HG02623 (cell line): ENCODE data around the gene PKDCC.

ENCODE experiments used
- ATAC-seq: cut with Tn5 transposase; IDR thresholded peaks from one replicate; pipeline ENCODE4 v1.9.1; 2021; ENCODE audit warnings: moderate library complexity; ENCODE audit not compliant: unreplicated experiment

The PKDCC gene

GRCh38 chr2:42086500-42086953, 38.7 kb downstream of the PKDCC start:
- no peak for ATAC-seq

GRCh38 chr2:42087137-42087856, 39.5 kb downstream of the PKDCC start:
- no peak for ATAC-seq

DNA sequence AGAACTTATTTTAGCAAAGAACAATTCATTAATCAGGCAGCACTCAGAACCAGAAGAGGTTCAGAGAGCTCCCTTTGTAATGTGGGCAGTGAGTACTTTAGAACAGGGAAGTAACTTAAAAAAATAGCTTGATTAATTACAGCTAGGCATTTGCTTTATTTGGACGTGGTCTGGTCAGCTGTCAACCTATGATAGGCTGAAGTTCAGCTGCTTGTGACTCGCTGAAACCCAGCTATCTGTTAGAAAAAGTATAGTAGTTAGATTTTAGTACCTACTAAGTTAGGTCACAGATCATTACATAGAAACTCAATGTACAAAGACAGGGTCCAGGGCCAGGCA, 40.0 kb downstream of the PKDCC start:
- no peak for ATAC-seq

DNA sequence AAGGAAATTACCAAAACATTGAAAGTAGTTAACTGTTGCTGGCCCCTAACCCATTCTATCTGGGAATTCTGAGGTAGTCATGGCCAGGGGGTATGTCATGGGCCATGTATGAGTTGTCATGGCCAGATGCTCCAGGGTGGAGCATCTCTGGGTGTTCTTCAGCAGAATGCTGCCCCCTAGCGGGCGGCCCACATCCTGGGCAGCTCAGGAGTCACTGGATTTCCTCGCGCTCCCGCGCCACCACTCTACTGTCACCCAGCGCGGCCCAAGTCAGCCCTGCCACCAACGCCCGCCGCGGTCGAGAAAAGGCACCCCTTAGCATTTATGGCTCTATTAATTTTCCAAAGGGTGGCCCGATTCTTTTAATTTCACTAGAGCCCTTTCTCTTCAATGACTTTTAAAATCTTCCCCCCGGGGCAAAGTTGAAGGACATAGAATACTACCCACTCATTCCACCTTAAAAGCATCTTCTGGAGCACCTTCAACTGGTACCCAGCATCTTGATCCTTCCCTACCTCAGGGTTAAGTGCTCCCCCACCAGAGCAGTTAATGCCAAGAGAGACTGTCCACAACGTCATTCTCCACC, 41.6 kb downstream of the PKDCC start:
- ATAC-seq: peak; percentile 88

GRCh38 chr2:42090216-42090615, 42.4 kb downstream of the PKDCC start:
- ATAC-seq: no peak

DNA sequence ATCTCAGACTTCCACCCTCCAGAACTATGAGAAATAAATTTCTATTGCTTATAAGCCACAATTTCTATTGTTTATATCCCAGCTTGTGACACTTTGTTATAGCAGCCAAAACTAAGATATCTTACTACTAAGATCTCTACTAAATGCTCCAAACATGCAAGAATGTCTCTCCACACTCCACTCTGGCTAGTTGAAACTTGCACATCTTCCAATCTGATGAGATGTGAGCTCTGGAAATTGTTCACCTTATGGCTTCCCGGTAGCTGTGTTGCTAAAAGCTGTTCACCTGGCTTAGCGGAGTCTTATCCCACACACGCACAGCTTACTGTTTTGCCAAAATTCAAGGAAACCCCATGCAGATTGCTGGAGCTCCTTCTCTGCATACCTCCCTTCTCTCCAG, 43.9 kb downstream of the PKDCC start:
- ATAC-seq: no peak

DNA sequence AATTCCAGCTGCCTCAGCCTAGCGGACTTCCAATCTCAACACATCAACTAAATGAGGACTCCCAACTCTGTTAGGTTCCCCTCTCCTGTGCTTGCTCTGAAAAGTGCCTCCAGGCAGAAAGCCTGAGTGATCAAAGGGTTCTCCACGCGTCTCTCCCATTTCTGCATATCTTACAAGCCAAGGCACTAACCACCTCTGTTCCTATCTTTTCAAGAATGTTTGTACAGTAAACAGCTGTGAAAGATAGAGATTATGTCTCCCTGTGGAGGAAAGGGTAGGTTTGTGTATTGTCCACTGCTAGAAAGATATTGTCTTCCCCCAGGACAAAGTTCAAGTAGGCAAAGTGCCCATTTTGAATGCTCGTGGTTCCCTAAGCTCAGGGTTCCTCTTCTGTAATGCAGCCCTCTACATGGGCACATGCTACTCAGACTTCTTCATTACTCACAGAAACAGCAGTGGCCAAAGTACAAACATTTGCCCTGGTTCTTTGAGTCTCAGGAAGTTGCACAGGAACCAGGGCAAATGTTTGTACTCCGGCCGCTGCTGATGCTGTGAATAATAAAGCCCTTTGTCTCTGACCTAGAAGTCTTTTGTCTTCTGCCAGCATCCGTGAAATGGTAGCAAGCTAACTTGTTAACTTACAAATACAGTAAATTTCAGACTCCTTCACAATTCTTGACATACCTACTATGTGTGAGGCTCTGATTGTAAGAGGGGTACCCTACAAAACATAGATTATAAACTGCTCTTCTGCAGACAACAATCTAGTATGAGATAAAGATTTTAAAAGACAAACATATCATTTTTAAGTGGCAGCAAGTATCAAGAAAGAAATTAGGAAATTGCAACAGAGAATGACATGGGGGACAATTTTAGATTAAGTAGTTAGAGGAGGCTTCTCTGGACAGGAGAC, 44.5 kb downstream of the PKDCC start:
- ATAC-seq: no peak

GRCh38 chr2:42094114-42094513, 46.3 kb downstream of the PKDCC start:
- no peak for ATAC-seq

DNA sequence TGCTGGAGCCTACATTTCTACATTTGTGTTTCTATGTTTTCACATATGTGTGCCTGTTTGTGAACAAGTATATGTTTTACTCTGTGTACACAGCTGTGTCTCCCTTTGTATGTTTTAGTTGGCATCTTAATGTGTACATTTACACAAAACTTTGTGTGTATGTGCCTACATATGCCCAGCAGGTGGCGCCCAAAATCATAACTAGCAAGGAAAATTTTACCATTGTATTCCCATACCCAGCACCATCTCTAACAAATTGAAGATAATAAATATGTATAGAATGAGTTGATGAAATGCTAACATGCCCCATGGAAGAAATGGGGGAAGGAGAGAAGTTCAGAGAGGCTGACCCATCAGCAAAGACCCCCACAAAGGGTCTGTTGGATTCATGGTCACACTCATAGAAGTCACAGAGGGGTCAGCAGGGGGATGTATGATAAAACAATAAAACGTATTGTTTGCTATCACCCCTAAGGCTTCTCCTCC, 48.1 kb downstream of the PKDCC start:
- no peak for ATAC-seq

DNA sequence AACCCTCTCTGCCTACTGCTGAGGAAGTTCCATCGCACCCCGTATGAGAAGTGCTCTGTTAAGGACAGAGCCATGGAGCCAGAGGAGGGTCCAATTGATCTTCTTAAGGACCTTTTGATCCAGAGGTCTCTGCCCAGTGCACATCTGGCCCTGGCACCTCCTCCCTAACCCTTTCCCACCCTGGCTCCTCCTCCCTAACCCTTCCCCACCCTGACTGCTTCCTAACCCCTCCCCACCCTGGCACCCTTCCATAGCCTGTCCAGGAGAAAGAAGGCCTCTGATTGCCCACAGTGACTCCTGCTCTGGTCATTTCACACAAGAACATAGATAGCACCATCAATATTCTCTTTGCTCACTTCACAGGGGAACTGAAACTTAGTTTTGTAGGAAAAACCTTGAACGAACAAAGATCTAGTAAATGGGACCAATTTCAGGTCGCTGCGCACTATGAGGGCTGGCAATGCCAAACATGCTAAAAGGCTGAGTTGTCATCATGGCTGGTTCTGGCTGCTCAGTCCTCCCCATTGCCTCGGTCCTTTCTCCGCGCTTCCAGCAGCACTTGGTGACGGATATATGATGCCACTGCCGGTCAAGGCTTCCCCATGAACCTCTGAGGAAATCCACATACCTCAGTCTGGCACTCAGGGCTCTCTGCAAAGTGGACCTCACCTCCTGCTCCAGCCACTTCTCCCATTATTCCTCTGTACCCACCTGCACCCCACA, 49.2 kb downstream of the PKDCC start:
- ATAC-seq: peak; percentile 40

- ATAC-seq: no peak
Measured at GRCh38 chr2:42098571-42099437, 51.0 kb downstream of the PKDCC start.

DNA sequence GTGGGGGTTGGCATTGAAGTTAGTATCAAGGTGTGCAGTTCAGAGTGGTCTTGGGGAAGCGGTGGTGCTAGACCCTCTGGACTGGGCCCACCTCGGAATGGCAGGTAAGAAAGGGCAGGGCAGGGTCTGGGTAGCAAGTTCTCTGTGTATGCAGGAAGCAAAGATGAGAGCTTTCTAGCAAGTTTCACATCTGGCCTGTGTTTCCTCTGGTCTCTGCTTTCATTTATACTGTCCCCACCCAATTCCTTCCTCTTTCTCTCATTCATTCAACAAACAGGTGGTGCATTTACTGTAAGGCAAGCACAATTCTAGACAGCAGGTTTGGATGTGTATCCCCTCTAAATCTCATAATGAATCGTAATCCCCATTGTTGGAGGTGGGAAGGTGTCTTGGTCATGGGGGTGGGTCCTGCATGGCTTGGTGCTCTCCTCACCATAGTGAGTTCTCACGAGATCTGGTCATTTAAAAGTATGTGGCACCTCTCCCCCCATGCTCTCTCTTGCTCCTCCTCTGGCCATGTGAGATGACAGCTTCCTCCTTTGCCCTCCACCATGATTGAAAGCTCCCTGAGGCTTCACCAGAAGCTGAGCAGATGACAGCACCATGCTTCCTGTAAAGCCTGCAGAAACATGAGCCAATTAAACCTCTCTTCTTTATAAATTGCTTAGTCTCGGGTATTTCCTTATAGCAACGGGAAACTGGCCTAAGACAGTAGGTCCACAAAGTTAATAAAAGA, 51.8 kb downstream of the PKDCC start:
- no peak for ATAC-seq

GRCh38 chr2:42100683-42101205, 52.9 kb downstream of the PKDCC start:
- no peak for ATAC-seq

DNA sequence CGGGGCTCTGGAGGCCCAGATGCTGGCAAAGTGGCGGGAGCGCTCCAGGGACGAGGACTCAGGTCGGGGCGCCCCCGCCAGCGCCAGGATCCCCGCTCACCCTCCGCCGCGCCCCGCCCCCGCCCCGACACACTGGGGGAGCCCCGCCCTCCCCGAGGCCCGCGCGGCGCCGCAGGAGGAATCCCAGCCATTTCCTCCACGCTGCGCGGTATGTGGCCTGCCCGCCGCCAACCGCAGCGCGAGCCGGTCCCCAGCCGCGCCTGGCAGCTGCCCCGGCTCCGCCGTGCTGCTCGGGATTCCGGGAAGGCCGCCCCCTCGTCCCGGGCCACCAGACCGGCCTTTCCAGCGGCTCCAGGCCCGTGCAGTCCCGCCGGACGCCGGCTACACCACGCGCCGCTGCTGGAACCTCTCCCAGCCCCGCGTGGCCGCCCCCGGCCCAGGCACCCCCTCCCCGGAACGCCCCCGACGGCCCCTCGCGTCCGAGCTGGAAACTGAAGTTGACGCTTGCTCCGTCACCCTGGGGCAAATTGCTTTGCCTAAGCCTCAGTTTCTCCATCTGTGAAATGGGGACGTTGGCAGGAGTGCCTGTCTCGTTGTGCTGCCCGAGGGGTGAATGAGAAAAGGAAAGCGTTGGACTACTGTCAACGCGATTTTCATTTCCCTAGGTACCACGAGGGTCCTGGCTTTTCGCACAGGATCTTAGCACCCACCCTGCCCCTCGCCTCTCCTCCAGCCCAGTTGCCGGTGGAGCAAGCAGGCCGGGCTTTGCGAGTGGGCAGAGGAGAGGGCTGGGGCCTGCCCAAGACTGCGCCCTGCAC, 53.6 kb downstream of the PKDCC start:
- no peak for ATAC-seq

DNA sequence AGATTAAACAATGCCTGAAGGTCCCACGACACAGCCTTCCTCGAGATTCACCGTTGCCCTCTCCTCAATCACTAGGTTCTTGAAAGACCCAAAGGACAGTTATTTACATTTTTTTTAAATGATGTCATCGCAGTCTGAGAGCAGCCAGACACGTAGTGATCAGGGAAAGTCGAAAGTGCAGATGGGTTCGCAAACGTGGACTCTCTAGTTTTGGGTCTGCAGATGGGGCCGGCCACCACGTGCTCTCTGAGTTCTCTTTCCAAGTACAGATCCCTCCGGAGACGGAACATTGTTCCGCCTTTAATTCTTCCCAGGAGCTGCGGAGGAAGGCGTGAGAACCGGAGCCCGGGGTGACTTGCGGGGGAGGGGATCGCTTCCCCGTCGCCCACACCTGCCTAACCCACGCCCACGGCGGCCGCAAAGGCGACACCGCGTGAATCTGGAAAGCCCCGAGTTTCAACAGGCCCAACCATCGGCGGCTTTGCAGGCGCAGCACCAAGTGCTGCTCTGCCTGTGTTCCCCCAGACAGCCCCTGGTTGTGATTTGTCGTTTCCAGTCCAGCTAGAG, 54.3 kb downstream of the PKDCC start:
- peak; percentile 58 for ATAC-seq

DNA sequence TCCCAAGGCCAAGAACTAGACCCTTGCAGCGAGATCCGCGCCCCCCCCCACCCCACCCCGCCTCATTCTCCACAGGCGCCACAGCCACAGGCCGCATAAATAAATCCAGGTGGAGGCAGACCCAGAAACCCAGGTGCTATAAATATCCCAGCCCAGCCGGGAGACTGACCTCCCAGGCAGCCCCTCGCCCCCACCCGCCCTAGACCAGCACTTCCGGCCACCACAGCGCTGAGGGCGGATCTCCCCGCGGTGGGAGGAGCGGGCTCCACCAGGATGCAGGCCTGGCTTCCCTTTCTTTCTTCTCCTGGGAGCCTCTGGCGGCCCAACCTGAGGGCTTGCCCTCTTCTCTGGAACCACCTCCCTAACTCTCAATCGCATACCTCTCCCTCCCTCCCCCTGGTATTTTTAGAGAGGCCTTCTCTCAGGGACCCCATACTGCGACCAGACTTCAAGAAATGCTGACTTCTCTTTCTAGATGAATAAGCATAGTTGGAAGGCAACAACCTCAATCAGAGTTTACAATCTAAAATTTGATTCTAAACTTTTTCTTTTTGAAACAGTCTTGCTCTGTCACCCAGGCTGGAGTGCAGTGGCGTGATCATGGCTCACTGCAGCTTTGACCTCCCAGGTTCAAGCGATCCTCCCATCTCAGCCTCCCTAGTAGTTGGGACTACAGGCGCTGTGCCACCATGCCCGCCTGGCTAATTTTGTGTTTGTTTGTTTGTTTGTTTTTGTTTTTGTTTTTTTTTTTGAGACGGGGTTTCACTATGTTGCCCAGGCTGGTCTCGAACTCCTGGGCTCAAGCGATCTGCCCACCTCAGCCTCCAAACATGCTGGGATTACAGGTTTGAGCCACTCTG, 55.0 kb downstream of the PKDCC start:
- peak; percentile 3 for ATAC-seq

GRCh38 chr2:42103829-42104228, 56.0 kb downstream of the PKDCC start:
- no peak for ATAC-seq
